ENCODE results near the gene CD320.

- no peak for TF ChIP-seq POLR2A (IDR thresholded peaks at IDR 0.05; ENCODE audit: control extremely low read depth in 1 of 2, low read depth in 2 of 2, low read length in 2 of 2)
- no peak for TF ChIP-seq TBP (IDR thresholded peaks at IDR 0.05; ENCODE audit: low read depth, low read length)
Measured at GRCh38 chr19:8261881-8262280, 46.3 kb downstream of the CD320 start.

Data from H1 (cell line).